DMS153 treated with DMSO at 0.1 percent for 48 hours (cell line): Measurements from ENCODE around the gene SHISA6.

ENCODE experiments used
- DNase-seq: peaks from one replicate; lab custom pipeline; 2025; ENCODE audit not compliant: unreplicated experiment; lab: John Stamatoyannopoulos, UW

SHISA6 gene

DNA sequence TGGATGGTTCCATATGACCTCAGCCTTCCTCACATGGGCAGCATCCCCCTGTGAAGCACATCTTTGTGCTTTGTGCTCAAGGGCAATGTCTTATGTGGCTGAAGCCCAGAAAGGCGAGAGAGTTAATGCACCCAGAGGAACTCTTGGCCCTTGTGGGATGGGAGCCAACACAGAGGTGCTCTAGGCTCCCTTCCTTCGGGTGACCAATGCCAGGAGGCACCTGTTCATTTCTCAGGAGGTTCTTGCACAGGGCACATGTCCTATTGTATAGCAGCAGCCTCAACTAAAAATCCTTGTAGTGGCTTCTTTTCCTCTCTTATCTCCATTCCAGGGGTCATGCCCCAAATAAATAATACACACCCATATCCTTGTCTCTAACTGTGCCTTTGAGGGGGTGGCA, 273.6 kb downstream of the SHISA6 start:
- no peak for DNase-seq

DNA sequence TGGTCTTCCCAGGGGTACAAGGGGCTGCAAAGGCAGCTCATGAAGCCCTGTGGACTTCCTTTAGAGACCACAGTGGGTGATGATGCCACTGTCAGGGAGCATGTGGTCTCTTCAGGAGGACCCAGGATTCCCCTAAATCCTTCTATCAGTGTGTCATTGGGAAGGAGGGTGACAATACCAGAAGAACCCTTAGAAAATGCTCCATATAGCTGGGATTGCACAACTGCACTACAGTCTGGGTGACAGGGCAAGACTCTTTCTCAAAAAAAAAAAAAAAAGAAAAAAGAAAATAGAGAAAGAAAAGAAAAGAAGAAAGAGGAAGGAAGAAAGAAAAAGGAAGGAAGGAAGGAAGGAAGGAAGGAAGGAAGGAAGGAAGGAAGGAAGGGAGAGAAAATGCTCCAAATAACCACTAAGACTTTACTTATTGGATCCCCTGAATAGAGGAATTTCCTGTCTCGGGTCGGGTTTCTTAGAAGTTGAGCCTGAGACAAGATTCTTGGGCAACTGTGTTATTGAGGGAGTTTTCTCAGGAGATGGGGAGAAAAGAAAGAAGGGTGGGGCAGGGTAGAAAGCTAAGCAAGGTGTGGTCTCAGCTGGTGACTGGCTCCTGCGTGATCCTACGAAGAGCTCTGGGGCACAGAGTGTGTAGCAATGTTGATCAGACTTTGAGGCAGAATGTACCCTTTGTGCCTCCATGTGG, 274.1 kb downstream of the SHISA6 start:
- no peak for DNase-seq

DNA sequence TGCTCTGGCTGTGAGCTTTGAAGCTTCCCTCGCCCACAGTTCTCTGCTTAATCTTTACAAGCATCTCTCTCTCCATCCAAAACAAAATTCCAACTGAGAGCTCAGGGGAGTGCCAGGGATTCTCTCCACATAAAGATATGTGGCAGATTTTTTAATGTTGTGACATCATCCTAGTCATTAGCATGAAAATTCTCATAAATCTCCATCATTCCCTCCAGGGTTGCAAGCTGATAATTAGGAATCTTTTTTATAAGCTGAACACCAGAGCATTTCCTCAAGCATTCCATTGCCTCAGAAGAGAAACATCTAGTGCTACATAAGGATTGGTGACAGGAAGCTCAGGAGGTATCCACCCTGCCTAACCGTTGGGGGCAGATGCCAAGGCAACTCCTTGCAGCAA, 274.9 kb downstream of the SHISA6 start:
- DNase-seq, result no peak

DNA sequence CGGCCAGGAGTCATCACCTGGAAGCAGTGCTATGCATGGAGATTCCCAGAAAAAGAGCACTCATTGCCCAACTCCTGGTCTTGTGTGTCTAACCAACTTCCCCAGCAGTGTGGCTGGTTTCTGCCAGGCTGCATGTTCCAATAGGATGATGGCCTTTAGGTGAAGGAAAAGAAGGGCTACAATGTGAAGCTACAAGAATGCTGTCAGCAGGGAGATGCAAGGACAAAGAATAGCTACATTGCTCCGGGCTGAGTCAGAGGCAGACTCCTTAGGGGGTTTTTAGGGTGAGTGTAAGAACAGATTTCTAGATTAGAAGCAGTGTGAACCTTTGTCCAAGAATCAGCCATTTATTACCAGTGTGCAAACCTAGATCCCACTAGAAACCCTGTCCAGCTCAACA, 294.2 kb downstream of the SHISA6 start:
- DNase-seq, result no peak

DNA sequence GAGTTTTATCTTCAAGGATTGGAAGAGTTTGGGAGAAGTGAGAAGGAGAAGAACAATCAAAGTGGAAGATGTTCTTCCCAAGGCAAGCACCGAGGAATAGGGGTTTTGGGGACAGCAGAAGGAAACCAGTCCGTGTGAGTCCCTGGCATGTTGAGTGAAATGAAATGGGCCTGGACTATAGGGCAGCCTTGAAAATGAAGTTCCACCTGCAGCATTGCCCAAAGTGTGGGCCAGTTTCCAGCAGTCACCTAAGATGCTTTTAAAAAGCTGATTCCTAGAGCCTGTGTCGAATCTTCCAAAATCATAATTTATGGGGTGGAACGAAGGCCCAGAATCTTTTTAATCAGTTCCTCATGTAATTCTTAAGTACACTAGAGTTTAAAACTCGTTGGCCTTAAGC, 297.4 kb downstream of the SHISA6 start:
- DNase-seq, result no peak

DNA sequence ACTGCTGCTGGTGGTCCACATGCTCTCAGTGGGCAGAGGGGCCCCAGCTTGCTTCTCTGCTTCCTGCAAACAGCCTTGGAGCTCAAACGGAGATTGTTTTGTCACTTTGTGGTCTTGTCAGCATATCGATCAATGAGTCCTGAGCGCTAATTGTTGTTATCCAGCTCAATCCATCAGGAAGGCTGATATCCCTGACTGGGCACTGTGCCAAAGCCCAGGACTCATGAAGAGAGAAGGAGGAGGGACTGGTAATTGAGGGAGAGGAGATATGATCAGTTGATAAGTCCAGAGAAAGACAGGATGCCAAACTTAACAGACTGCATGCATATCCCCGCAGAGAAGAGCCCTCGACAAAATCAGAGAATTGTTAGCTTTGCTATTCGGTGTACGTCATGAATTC, 298.6 kb downstream of the SHISA6 start:
- no peak for DNase-seq

DNA sequence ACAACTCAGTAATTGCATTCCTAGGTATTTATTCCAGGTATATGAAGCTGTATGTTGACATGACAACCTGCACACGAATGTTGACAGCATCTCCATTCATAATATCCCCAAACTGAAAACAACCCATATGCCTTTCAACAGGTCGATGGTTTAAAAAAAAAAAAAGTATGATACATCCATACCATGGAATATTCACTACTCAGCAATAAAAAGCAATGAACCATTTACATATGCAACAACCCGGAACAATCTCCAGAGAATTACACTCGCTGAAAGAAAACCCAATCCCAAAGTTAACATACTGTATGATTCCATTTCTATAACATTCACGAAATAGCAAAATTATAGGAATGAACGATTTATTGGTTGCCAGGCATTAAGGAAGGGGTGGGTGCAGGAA, 304.0 kb downstream of the SHISA6 start:
- no peak for DNase-seq

DNA sequence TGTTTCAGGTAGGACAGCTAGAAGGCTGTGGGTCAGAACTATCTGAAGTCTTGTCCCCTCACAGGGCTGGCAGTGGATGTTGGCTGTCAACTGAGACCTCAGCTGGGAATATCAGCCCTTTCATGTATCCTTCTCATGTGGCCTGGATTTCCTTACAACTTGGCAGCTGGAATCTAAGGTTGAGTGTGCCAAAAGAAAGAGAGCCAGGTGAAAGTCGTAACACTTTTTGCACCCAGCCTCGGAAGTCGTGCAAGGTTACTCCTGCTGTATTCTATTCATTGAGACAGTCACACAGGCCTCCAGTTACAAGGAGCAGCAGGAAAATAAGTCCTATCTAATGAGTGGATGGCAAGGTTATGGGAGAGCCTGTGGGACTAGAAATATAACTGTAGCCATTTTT, 304.7 kb downstream of the SHISA6 start:
- no peak for DNase-seq

DNA sequence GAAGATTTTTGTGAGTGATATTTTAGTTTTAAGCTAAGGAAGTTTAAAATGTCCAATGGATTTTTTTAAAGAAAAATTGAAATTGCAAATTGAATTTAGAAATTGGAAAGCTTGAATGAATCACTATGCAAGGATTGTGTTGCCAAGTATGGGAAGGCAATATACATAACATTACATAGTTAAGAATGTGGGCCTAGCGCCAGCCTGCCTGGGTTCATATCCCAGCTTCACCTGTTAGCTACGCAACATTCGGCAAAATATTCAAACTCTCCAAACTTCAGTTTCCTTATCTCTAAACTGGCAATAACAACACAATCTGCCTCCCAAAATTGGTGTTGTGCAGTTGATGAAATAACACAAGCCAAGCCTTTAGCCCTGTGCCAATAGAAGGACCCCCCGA, 306.8 kb downstream of the SHISA6 start:
- no peak for DNase-seq

DNA sequence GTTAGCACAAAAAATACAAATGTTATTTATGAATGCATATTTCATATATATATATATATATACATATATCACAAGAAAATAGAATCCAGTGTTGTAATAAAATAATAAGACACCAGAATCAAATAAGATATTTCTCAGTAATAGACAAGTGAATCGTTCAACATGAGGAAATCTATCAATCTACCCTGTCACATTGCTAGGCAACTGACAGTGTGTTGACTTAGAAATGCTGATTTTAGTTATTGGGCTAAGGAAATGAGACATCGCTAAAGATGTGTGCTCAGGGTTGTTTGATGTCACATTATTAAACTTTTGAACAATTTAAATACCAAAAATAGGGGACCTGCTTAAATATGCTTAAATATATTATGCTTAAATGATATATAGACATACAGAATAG, 307.4 kb downstream of the SHISA6 start:
- no peak for DNase-seq

DNA sequence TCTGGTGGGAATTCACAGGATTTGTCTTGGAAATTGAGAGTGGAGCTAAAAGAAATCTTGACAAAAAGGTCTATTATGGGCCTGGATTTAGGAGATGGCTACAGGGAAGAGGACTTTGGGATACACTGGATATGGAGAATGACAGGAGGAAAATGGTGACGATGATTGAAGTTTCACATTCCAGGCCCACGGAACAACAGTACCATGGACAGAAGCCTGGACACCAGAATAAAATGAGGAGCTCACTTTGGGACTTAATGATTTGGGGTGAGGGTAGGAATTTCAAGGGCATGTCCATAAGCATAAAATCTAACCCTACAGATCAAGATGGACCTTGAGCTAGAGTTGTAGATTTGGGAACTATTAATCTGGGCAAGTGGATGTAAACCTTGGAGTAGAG, 309.4 kb downstream of the SHISA6 start:
- DNase-seq, result no peak

DNA sequence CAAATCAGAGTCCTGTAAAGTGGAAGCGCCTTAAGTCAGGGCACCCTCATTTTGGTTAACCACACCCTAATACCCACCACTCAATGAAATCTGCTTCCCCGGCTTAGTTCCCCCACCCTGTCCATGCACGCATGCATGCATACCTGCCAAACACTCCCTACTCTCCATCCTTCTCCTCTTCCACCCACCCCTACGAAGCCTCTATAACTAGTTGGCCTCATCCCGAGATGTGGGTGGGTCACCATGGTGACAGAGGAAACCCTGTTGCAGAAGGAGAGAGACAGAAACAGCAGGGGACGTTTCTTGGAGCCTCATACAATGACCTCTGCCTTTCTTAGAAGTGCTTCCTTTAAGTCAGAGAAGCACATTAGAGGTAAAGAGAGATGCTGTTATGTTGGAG, 310.4 kb downstream of the SHISA6 start:
- no peak for DNase-seq

DNA sequence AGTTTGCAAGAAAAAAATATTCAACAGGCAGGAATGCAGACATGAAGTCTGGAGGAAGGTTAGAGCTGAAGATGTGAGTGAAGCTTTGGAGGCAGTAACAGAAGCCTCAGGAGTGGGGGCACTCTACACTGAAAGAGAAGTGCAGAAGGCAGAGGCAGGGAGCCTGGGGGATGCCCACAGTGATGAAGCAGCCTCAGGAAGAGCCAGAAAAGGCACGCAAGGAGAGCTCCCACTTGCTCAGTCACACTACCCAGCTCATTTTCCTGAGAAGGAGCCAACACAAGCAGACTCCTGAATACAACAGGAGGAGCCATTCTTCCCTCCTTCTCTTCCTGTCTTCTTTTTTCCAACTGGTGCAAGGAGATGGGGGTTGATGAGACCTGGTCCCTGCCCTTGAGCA, 312.1 kb downstream of the SHISA6 start:
- no peak for DNase-seq

DNA sequence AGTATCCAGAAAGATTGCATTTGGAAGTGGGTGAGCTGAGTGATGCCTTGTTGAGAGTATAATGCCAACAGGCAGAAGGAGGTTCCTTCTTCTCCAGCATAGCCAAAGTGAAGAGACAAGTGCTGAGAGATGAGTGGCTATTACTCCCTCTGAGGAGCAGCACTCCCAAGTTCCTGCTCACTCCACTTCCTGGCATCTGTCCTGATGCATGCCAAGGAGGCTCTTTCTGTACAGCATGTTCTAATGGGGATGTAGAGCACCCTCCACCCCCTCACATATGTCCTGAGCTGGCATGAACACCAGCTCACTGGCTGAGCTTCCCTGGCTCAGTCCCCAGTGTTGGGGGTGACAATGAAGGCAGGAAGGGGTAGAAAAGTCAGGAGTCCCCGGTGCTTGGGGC, 313.0 kb downstream of the SHISA6 start:
- DNase-seq, result no peak

DNA sequence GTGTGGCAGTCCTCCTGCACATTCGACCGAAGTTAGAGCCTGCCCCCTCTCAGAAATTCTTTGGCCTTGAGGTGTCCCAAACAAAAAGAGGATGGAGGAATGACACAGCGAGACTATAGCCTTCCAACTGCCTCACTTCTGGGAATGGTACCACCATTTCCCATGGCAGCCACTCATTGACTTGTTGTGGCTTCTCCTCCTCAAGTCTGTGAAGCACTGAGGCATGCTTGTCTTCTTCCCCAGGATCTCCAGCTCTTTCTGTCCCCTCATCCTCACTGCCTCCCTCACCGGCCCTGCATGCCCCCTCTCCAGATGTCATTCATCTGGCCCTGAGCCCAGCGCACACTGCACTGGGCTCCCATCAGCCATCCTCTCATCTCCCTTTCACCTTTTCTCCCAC, 313.5 kb downstream of the SHISA6 start:
- DNase-seq, result no peak

DNA sequence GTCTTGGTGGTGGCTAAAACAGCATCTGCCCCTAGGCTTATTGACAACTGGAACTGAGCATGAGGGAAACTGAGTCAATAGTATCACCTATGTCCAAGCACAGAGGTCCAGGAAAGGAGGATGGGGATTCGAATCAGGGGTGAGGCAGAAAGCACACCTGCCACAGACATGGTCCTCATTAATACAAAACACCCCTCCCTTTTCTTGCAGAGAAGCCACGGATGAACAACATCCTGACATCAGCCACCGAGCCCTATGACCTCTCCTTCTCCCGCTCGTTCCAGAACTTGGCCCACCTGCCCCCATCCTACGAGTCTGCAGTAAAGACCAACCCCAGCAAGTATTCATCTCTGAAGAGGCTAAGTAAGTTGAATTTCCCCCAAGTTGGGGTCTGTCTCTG, 314.5 kb downstream of the SHISA6 start:
- no peak for DNase-seq

DNA sequence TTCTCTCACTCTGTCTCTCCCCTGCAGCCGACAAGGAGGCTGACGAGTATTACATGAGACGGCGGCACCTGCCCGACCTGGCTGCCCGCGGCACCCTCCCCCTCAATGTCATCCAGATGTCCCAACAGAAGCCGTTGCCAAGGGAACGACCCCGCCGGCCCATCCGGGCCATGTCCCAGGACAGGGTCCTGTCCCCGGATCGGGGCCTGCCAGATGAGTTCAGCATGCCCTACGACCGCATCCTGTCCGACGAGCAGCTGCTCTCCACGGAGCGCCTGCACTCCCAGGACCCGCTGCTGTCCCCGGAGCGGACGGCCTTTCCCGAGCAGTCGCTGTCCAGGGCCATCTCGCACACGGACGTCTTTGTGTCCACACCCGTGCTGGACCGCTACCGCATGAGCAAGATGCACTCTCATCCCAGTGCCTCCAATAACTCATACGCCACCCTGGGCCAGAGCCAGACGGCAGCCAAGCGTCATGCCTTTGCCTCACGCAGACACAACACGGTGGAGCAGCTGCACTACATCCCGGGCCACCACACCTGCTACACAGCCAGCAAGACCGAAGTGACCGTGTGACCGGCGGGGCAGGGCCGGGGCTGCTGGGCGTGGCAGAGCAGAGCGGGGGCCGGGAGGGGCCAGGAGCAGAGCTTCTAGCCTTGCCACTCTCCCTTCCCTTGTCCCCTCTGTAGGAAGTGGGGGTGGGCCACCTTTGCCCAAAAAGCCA, 316.9 kb downstream of the SHISA6 start:
- no peak for DNase-seq

DNA sequence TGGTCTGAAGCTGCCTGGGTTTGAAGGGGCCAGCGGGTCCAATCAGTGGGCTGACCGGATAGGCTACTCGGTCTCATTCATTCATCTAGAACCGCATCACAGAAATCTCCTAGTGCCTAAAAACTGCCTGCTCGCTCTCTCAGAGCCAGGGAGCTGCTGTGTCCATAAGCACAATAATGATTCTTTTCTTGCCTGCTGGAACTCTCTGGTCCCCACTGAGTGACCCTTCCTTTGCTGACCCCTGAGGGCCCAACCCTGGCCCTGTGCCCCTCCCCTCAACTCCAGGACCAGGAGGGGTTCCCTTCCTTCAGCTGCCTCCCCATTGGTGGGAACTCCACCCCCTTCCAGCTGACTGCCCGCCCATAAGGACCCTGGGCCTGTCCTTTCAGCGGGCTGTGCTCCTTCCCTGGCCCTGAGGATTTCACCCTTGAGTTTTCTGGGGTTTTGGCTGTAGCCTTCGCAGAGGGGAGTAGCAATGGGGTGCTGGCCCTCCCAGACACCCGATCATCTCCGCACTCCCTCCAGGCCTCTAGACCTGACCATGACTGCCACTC, 317.7 kb downstream of the SHISA6 start:
- no peak for DNase-seq

DNA sequence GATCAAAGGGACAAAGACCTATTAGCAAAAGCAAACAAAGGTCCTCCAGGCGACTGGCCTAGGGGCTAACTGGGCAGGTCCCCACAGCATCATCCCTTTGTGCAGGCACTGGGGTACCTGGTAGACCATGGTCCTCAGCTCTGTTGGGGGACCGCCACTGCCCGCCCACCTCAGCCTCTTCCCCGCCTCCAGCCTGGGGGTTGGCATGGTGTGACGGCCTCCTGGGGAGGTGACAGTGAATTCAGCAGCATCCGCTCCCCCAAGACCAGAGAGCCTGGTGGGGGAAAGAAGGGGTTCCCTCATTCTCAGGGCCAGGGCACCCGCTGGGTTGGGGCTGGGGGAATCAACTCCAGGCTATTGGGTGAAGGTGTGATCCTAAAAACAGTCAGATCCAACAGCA, 318.6 kb downstream of the SHISA6 start:
- DNase-seq, result no peak

DNA sequence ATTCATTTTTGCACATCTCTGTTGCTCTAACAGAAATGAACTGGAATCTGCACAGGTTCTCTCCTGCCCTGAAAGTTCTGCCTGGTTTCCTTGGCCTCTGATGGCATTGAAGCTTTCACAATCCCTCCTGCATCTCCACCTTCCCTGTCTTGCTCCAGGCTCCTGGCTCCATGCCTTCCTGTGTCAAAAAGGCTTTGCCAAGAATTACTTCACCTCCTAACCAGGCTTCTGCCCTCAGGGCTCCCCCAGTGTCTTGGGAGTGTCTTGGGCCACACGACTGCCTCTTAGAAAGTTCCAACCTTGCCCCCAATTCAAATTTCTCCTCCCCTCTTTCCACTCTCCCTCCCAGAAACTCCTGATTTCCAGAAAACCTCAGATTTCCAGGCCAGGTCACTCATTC, 320.3 kb downstream of the SHISA6 start:
- DNase-seq, result no peak

DNA sequence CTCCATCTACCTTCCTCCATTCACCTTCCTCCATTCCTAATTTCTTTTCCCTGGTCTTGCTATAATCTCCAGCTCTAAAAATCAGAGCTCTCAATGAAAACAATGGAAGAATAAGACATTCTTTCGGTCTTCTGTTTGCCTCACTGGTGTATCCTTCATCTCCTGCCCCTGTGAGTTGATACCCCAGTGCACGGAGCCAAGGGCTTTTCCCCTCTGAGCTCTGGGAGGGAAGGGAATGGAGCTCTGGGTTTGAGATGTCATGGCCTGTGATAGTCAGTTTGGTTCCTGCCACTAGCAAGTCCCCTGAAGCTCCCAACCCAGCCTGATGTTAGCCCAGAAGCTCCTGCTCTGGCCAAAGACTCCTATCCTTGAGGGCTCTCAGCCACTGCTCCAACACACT, 320.7 kb downstream of the SHISA6 start:
- DNase-seq, result no peak

DNA sequence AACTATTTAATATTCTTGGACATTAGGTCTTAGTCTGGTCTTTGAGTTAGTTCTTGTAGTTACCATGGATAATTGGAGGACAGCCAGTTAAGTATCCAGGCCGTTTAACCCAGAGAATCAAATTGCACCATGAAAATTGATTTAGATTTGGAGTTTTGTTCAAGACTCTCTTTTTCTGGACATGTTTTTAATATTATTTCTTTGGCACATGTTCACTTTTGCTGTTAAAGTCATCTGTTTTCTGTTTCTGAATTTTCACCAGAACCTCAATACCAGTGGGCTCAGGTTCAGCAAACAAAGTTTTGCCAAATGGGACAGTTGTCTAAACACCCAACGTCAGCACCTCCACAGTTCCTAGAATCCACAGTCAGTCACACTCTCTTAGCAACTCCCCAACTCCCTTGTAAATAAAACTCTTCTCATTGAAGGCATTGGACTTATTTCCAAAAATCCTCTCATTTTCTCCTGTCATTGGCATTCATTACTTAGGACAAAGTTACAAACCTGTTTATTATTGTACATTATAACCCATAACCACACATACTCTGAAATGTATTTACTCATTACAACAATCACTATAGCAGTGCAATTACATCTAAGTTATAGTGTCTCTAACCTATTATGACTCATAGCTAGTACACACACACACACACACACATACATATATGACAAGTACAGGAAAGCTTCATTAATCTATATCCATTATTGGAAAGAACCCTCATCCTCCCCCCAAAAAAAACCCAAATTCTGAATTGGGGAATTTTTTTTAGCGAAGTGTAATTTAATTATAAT, 323.8 kb downstream of the SHISA6 start:
- no peak for DNase-seq
